Esophagus muscularis mucosa (tissue), 4 donors: ENCODE data around the gene MPL. TPM values are rescaled to one million over a fixed set of nuclear protein-coding genes. Genes with fewer than 3 reads are reported as not detected.

Experiments used
- DNase-seq: peaks from one replicate; pipeline ENCODE4 v3.0.0-alpha.2; 2017; ENCODE audit errors: extremely low spot score
- H3K27ac ChIP-seq, 4 donors: fragments of 200-600 bp; sonication (generic); replicated peaks in 1 of 4; 1 replicate in 3 of 4; 2 replicates in 1 of 4; pipeline ENCODE4 v1.5.1; 2016 to 2019; ENCODE audit warnings: mild to moderate bottlenecking in 1 of 4
- H3K27me3 ChIP-seq, 4 donors: fragments of 200-600 bp; sonication (generic); one replicate each; pipeline versions ENCODE4 v1.5.1 to v1.6.0; 2016 to 2019
- H3K36me3 ChIP-seq, 4 donors: fragments of 200-600 bp; sonication (generic); one replicate each; pipeline ENCODE4 v1.5.1; 2016 to 2019
- H3K4me1 ChIP-seq, 4 donors: fragments of 200-600 bp; sonication (generic); one replicate each; pipeline ENCODE4 v1.5.1; 2016 to 2019
- H3K4me3 ChIP-seq, 4 donors: fragments of 200-600 bp; sonication (generic); 1 replicate in 2 of 4; 2 replicates in 2 of 4; pipeline ENCODE4 v1.5.1; 2016 to 2019; ENCODE audit warnings: mild to moderate bottlenecking in 4 of 4, moderate library complexity in 1 of 4
- H3K9me3 ChIP-seq, 4 donors: fragments of 200-600 bp; sonication (generic); 1 replicate in 3 of 4; 2 replicates in 1 of 4; pipeline ENCODE4 v1.5.1; 2016 to 2019
- EP300 ChIP-seq: sonication (generic); formaldehyde crosslinking; IDR thresholded peaks from one replicate; pipeline ENCODE4 v1.6.1; 2017; ENCODE audit warnings: antibody characterized with exemption
- POLR2A ChIP-seq: fragments of 450-650 bp; IDR thresholded peaks from one replicate; pipeline ENCODE4 v1.6.1; 2017; ENCODE audit warnings: antibody characterized with exemption, moderate library complexity, mild to moderate bottlenecking, low read depth
- POLR2AphosphoS5 ChIP-seq, 2 donors: sonication (generic); formaldehyde crosslinking; IDR thresholded peaks; one replicate each; pipeline ENCODE4 v1.6.1; 2017; ENCODE audit warnings: antibody characterized with exemption in 2 of 2
- WGBS: methylation state at CpG from one replicate; pipeline ENCODE4 v1.1.5; 2018; 5-methylcytosine and 5-hydroxymethylcytosine counted together
- intact Hi-C: fragments of 100-400 bp; cut with DNase I; formaldehyde crosslinking; loops from one replicate; pipeline ENCODE4 v1.15.1; 2023
- total RNA-seq, 4 donors: library from RNA; depleted of rRNA; stranded (reverse); fragments of >200 nt; gene quantifications; one replicate each; pipeline versions ENCODE4 v1.1.0 to v1.2.1, GENCODE V29; 2016
- TF ChIP-seq, protein P1 (sequence below), 3 experiments: fragments of 200-600 bp in 2 of 3; fragments of 450-650 bp in 1 of 3; sonication (generic) in 2 of 3; IDR thresholded peaks; one replicate each; pipeline ENCODE4 v1.5.1; 2017 to 2019; ENCODE audit warnings: antibody characterized with exemption in 3 of 3, mild to moderate bottlenecking in 2 of 3, moderate library complexity in 1 of 3

MPL gene
- total RNA-seq, 4 donors from 2014 or later = 0.13 to 0.63 TPM; not detected in 2

DNA sequence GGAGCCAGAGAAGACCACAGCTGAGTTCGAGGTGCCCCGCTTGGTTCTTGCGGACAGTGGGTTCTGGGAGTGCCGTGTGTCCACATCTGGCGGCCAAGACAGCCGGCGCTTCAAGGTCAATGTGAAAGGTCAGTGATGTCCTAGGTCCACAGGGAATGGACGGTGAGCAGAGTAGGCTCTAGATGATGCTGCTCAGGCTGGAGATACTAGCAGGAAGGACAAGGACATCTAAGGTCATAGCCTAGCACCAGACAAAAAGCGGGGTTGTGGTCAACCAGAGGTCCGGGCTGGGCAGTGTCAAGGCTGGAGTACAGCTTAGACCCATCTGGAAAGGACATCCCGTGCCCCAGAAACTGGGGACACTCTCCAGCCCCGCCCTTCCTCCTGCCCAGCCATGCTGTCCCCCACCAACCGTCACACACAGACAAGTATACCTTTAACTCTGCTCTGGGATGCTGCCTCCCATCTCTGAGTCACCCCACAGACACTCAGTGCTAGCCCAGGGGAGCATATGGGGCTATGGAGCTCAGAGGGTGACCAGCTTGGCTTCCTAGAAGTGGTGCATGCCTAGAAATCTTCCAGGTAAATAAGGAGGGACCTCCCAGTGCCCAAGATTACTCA is 28.1 kb upstream of the MPL start:
- intact Hi-C loops = no loop called here
- Histone ChIP-seq H3K27ac (no peak overlapping the region), H3K9me3 (no peaks in the 10 kb centered on the region), H3K36me3 (peaks cover 0 to 84% (median 12%) of the 10 kb centered on the region in 4 donors), H3K4me3 (no peak overlapping the region), H3K27me3 (no peaks in the 10 kb centered on the region), H3K4me1 (peaks cover 5 to 7% (median 5%) of the 10 kb centered on the region in 4 donors)
- TF ChIP-seq POLR2AphosphoS5 (IDR thresholded peaks at IDR 0.05) (no peak), EP300 (no peak), POLR2A (no peak)
- TF ChIP-seq, protein P1, sequence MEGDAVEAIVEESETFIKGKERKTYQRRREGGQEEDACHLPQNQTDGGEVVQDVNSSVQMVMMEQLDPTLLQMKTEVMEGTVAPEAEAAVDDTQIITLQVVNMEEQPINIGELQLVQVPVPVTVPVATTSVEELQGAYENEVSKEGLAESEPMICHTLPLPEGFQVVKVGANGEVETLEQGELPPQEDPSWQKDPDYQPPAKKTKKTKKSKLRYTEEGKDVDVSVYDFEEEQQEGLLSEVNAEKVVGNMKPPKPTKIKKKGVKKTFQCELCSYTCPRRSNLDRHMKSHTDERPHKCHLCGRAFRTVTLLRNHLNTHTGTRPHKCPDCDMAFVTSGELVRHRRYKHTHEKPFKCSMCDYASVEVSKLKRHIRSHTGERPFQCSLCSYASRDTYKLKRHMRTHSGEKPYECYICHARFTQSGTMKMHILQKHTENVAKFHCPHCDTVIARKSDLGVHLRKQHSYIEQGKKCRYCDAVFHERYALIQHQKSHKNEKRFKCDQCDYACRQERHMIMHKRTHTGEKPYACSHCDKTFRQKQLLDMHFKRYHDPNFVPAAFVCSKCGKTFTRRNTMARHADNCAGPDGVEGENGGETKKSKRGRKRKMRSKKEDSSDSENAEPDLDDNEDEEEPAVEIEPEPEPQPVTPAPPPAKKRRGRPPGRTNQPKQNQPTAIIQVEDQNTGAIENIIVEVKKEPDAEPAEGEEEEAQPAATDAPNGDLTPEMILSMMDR (IDR thresholded peaks at IDR 0.05) = no peak
- DNase-seq = no peak
- 90% methylated on average over 13 of the region's 13 CpGs for WGBS

DNA sequence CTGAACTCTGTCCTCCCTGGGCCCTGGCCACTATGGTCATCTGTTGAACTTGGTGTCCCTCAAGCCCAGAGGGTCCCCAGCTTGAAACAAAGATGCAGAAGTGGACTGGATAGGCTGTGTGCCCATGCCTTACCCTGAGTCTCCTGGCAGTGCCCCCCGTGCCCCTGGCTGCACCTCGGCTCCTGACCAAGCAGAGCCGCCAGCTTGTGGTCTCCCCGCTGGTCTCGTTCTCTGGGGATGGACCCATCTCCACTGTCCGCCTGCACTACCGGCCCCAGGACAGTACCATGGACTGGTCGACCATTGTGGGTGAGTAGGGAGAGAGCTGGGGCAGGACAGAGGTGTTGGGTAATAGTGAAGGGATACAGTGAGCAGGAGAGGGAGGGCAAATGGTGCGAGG is 26.1 kb upstream of the MPL start:
- no peak overlapping the region for H3K27ac ChIP-seq
- no peak overlapping the region for H3K4me3 ChIP-seq
- H3K9me3 ChIP-seq = no peaks in the 10 kb centered on the region
- no peak for DNase-seq
- 90% methylated on average over 7 of the region's 9 CpGs for WGBS
- peaks cover 0 to 71% (median 12%) of the 10 kb centered on the region in 4 donors for H3K36me3 ChIP-seq
- no peak for TF ChIP-seq EP300
- no peak for TF ChIP-seq POLR2AphosphoS5 (IDR thresholded peaks at IDR 0.05)
- TF ChIP-seq POLR2A = no peak
- TF ChIP-seq, protein P1 (IDR thresholded peaks at IDR 0.05) = no peak
- intact Hi-C loops = no loop called here
- no peaks in the 10 kb centered on the region for H3K4me1 ChIP-seq
- H3K27me3 ChIP-seq = no peaks in the 10 kb centered on the region

DNA sequence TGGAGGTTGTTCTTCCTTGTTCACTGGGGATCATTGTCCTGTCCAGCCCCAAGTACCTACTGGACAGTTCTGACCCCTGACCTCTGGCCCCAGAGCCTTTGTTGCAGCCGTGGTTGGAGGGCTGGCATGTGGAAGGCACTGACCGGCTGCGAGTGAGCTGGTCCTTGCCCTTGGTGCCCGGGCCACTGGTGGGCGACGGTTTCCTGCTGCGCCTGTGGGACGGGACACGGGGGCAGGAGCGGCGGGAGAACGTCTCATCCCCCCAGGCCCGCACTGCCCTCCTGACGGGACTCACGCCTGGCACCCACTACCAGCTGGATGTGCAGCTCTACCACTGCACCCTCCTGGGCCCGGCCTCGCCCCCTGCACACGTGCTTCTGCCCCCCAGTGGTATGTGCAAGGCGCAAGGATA is 25.4 kb upstream of the MPL start:
- intact Hi-C loops = no loop called here
- no peak overlapping the region for H3K4me3 ChIP-seq
- 84% methylated on average over 17 of the region's 19 CpGs for WGBS
- DNase-seq = no peak
- no peak overlapping the region for H3K27ac ChIP-seq
- no peaks in the 10 kb centered on the region for H3K4me1 ChIP-seq
- H3K36me3 ChIP-seq = peaks cover 0 to 67% (median 8%) of the 10 kb centered on the region in 4 donors
- no peaks in the 10 kb centered on the region for H3K9me3 ChIP-seq
- no peaks in the 10 kb centered on the region for H3K27me3 ChIP-seq
- TF ChIP-seq POLR2AphosphoS5 (IDR thresholded peaks at IDR 0.05) (no peak), EP300 (no peak), POLR2A (no peak)
- TF ChIP-seq, protein P1 (IDR thresholded peaks at IDR 0.05) = no peak

DNA sequence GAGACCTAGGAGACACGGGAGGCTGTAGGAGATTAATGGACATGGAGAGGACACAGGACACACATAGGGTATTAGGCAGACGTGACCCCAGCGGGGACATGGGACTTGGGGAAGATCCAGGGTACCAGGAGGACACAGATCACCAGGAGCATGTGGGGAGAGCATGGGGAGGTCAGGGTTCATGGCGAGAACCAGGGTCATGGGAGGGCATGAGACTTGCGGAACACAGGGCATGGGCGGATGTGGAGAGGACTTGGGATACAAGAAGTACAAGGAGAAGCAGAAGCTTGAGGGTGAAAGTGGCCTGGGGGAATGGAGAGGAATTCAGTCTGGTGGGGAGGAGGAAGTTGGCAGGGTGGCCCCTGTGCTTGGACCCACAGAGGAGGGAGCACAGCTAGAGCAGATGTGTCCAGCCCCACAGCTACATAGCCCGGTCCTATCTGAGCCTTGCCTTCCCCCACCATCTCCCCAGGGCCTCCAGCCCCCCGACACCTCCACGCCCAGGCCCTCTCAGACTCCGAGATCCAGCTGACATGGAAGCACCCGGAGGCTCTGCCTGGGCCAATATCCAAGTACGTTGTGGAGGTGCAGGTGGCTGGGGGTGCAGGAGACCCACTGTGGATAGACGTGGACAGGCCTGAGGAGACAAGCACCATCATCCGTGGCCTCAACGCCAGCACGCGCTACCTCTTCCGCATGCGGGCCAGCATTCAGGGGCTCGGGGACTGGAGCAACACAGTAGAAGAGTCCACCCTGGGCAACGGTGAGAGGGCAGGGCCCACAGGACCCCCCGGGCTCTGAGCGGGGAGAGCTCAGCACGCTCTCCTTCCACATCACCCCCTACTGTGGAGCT is 24.7 kb upstream of the MPL start:
- WGBS = 92% methylated on average over 24 of the region's 24 CpGs

More for the DNA sequence above, 24.7 kb upstream of the MPL start:
- H3K27me3 ChIP-seq = no peaks in the 10 kb centered on the region
- peaks cover 0 to 65% (median 8%) of the 10 kb centered on the region in 4 donors for H3K36me3 ChIP-seq
- no peaks in the 10 kb centered on the region for H3K9me3 ChIP-seq
- no peak overlapping the region for H3K4me3 ChIP-seq
- DNase-seq = no peak
- no peak for TF ChIP-seq POLR2AphosphoS5 (IDR thresholded peaks at IDR 0.05)
- TF ChIP-seq, protein P1 (IDR thresholded peaks at IDR 0.05) = no peak
- no peak for TF ChIP-seq EP300
- no peak for TF ChIP-seq POLR2A
- H3K4me1 ChIP-seq = no peaks in the 10 kb centered on the region
- H3K27ac ChIP-seq = no peak overlapping the region
- intact Hi-C loops = no loop called here
